ENCODE data around the gene MRGPRD. TPM values are rescaled to one million over a fixed set of nuclear protein-coding genes. Genes with fewer than 3 reads are reported as not detected.

The MRGPRD gene
- total RNA-seq, 1 experiment from 2014 or later = not detected

- ChIA-PET POLR2A (no interaction called here), CTCF (no interaction called here), RAD21 (ENCODE audit: low non-redundant PET in 1 of 2, low total read pairs in 2 of 2, uncharacterized antibody in 2 of 2, unreplicated experiment in 2 of 2) (no interaction called here)
- Histone ChIP-seq H3K9me2 (ENCODE audit: insufficient read depth) (no peaks in the 10 kb centered on the region), H3K27ac (ENCODE audit: low read depth, low read length) (no peak overlapping the region), H3K4me1 (ENCODE audit: control insufficient read depth in 1 of 2, insufficient read depth in 2 of 2, low read length in 2 of 2) (no peaks in the 10 kb centered on the region), H4K20me1 (ENCODE audit: insufficient read depth) (no peaks in the 10 kb centered on the region), H3K4me2 (ENCODE audit: low read length) (no peak overlapping the region), H3K27me3 (ENCODE audit: insufficient read depth, low read length) (no peaks in the 10 kb centered on the region), H3K36me3 (ENCODE audit: control insufficient read depth in 1 of 2, insufficient read depth in 2 of 2, low read length in 2 of 2) (no peaks in the 10 kb centered on the region), H2AFZ (ENCODE audit: low read depth, low read length, poor library complexity, severe bottlenecking) (no peak overlapping the region), H3K79me2 (ENCODE audit: insufficient read depth, low read length) (no peaks in the 10 kb centered on the region), H3K4me3 (replicated peaks in 1 of 2; ENCODE audit: low read depth in 1 of 2, low read length in 2 of 2) (no peak overlapping the region), H3K9ac (ENCODE audit: low read length) (no peak overlapping the region), H3K9me3 (ENCODE audit: control insufficient read depth in 1 of 2, insufficient read depth in 1 of 2, low read depth in 1 of 2, low read length in 2 of 2) (peaks cover 0 to 3% of the 10 kb centered on the region in 2 experiments; a peak in 1 of 4 replicates)
- DNase-seq (ENCODE audit: low read depth, low spot score) (no peak), ATAC-seq (peak; percentile 54; the same call in 1 of the 2 replicates)
- BruUV-seq (replicated peaks) = no TSS peak
- intact Hi-C loops (cut with micrococcal nuclease) = no loop called here
- TF ChIP-seq RAD21 (IDR thresholded peaks at IDR 0.05; ENCODE audit: low read depth) (peak; percentile 56), EGR1 (IDR thresholded peaks at IDR 0.05; ENCODE audit: low read depth) (no peak), CTCF (IDR thresholded peaks at IDR 0.05 in 2 of 3, conservative IDR thresholded peaks at IDR 0.05 in 1 of 3; ENCODE audit: borderline replicate concordance in 1 of 3, insufficient read depth in 1 of 3, low read depth in 2 of 3, low read length in 2 of 3) (peak in 2 of 3 experiments; percentile 20 to 21; a peak in 2 of 6 replicates), SRF (IDR thresholded peaks at IDR 0.05; ENCODE audit: low read depth) (no peak)
Measured at GRCh38 chr11:68968306-68969250, 12.2 kb downstream of the MRGPRD start.

Data from HCT116 (cell line).